GM18502 (cell line): ENCODE data around the gene KAT6B.

ENCODE experiments used
- ATAC-seq: cut with Tn5 transposase; IDR thresholded peaks from one replicate; pipeline ENCODE4 v1.9.1; 2021; ENCODE audit warnings: mild to moderate bottlenecking; ENCODE audit not compliant: unreplicated experiment, poor library complexity

The KAT6B gene

DNA sequence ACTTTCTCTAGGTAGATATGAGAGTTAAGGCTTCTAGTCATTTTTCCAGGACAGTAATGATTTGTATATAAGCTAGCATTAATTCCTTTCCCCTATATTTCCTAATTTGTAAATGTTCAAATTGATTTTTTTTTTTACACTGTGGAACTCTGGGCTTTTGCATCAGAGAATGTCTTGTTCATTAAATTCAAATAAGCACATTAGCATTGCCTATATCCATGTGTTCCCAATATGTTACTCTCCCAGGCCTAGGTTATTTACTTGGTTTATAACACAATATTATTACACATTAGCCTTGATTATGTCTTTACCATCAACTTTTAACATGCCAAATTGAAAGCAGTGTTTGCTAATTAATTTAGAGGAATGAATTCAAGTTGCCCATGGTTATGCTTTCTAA, 201.6 kb downstream of the KAT6B start:
- no peak for ATAC-seq

DNA sequence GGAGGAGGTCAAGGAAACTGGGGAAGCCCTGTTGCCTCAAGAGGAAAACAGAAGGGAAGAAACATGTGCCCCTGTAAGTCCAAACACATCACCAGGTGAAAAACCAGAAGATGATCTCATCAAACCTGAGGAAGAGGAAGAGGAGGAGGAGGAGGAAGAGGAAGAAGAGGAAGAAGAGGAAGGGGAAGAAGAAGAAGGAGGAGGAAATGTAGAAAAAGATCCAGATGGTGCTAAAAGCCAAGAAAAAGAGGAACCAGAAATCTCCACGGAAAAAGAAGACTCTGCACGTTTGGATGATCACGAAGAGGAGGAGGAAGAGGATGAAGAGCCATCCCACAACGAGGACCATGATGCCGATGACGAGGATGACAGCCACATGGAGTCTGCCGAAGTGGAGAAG, 202.3 kb downstream of the KAT6B start:
- no peak for ATAC-seq

DNA sequence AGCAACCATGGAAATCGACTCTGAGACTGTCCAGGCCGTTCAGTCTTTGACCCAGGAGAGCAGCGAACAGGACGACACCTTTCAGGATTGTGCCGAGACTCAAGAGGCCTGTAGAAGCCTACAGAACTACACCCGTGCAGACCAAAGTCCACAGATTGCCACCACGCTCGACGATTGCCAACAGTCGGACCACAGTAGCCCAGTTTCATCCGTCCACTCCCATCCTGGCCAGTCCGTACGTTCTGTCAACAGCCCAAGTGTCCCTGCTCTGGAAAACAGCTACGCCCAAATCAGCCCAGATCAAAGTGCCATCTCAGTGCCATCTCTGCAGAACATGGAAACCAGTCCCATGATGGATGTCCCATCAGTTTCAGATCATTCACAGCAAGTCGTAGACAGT, 203.0 kb downstream of the KAT6B start:
- no peak for ATAC-seq

DNA sequence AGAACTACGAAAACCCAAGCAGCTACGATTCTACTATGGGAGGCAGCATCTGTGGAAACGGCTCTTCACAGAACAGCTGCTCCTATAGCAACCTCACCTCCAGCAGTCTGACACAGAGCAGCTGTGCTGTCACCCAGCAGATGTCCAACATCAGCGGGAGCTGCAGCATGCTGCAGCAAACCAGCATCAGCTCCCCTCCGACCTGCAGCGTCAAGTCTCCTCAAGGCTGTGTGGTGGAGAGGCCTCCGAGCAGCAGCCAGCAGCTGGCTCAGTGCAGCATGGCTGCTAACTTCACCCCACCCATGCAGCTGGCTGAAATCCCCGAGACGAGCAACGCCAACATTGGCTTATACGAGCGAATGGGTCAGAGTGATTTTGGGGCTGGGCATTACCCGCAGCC, 203.5 kb downstream of the KAT6B start:
- no peak for ATAC-seq

- ATAC-seq, result no peak
Measured at GRCh38 chr10:75030371-75030770, 204.0 kb downstream of the KAT6B start.

DNA sequence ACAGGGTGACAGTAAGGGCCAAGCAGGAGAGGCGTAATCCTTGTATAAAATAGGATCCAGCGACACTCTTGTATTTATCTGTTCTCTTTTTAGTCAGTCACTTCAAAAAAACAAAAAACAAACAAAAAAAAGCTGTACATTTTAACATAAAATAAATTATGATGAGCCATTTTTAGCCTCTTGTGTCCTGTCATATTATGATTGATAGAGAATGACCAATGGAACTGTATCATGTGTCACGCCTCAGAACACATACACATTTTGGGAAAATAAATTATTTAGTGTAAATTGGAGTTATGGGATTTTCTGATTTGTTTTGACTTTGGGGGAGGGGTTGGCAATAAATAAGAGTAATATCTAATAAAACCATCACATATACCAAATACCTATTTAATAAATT, 205.7 kb downstream of the KAT6B start:
- ATAC-seq, result no peak

- ATAC-seq, result no peak
Measured at GRCh38 chr10:75032813-75033212, 206.4 kb downstream of the KAT6B start.

- ATAC-seq, result no peak
Measured at GRCh38 chr10:75033399-75034130, 207.2 kb downstream of the KAT6B start.

- ATAC-seq, result no peak
Measured at GRCh38 chr10:75034131-75034512, 207.7 kb downstream of the KAT6B start.

GRCh38 chr10:75034714-75035258, 208.4 kb downstream of the KAT6B start:
- no peak for ATAC-seq

DNA sequence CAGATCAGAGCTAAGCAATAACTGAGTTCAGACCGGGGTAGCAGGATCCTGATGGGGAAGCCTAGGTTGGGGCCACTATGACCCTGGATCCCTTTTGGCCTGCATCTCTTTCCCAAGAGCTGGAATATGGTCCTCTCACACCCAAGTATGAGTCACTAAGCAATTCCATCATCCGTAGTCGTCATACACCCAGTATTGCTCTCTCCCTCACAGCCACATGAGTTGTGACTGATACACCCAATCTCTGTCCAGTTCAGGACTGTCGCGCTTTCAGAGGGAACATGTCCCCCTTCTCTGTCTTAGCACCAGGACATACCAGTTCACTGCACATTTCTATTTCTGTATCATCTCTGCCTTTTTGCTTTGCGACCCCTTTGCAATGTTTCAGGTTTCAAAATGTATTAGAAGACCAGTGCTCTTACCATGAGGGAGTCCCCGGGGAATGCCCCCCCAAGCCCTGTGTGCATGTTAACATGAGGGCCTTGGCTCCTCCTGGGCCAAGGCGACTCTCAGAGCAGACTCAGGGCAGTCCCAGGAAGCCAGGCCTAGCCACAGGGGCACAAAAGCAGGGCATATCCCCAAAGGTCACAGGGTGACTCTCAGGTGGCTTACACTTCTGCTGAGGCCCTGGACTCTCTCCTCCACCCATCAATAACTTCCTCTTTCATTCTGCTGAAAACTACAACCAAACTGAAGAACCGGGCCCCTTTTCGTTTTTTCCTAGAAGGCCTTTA, 209.7 kb downstream of the KAT6B start:
- no peak for ATAC-seq

- ATAC-seq, result no peak
Measured at GRCh38 chr10:75037171-75038153, 211.1 kb downstream of the KAT6B start.

- ATAC-seq, result no peak
Measured at GRCh38 chr10:75038335-75038734, 211.9 kb downstream of the KAT6B start.

- ATAC-seq, result no peak
Measured at GRCh38 chr10:75040576-75040975, 214.2 kb downstream of the KAT6B start.

DNA sequence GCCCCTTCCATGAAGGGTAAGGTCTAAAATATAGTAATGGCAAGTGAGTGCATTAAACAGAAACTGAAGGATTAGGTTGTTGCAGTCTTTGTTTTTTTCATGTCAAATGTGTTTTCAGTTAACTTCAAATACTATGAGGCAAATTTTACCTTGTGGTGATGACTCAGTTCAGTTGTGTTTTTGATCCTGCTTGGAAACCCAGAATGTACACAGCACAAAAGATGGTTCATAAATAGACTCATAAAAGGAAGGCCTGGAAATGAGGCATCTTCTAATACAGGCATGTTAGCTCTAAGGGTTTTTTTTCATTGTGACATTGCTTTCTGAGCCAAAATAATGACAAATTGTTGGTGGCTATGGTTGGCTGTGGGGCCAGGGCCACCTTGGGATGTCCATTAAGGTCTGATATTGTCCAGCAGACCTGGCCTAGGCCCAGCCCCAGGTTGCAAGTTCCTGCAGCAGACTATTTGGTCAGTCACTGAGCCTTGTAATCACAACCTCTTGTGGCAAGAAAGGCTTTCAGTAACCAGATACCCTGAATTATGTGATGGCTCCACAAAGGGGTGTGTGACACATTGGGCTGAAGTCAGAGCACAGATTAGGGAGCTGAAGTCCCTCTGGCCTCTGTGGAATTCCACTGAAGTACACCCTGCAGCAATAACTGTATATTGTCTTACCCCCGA, 216.0 kb downstream of the KAT6B start:
- ATAC-seq, result no peak

DNA sequence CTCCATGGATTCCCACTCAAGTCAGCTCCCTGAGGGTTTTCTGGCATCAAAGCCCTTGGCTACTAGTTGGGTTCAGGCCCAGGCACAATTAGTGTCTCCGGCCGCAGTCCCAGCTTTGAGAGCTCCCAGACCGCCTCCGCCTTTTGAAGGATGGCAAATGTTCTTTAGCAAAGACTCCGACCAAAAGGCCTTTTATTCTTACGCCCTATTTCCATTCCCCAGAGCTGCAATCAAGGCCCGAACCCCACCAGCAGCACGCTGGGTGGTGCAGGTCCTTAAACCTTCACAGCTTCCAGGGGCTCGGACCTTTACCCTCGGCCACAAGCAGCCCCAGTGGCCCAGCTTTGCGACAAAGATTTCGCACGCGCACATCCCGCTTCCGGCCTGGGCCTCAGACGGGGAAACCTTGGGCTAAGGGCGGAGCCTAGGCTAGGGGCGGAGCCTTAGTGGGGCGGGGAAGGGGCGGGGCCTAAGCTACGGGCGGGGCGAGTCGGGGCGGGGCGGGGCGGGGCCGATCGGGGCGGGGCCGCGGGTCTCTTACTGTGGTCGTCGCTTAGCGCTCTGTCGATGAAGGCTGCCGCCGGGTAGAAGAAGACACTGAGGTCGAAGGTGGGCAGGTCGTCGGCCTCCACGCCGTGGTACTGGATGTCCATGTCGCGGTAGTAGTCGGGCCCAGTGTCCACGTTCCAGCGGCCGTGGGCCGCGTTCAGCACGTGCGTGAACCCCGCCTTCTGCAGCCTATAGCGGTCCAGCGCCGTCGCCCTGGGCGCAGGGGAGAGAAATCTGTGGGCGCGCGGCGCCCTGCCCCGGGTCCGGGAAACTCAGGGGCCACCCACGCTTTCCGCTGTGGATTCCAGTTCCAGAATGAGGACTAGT, 217.1 kb downstream of the KAT6B start:
- ATAC-seq, result no peak

DNA sequence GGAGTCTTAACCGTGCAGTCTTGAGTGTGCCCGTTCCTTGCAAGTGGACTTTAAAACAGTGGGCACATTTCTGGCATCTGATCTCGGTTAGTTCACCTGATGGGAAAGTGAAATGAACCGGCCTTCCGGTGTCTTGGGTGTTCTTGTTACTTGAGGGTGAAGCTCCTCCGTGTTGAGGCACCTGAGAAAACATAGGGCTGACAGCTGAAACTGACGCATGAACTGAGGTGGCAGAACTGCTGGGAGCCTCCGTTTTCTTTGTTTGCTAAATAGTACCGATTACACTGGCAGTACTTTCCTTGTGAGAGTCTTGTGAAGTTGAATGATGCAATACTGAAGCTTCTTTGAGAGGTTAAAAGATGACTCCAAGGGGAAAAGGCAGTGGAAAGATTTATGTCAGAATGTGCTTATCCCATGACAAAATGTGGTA, 222.3 kb downstream of the KAT6B start:
- no peak for ATAC-seq

- ATAC-seq, result no peak
Measured at GRCh38 chr10:75049316-75050148, 223.1 kb downstream of the KAT6B start.
